ENCODE data around the gene BFSP2.

BFSP2 gene

GRCh38 chr3:133410191-133410892 lies 10.5 kb downstream of the BFSP2 start:
- no peak for DNase-seq (ENCODE audit: low read depth, low spot score)
- H3K4me3 ChIP-seq (ENCODE audit: low read length) = no peak overlapping the region

GRCh38 chr3:133412183-133413132 lies 12.6 kb downstream of the BFSP2 start:
- H3K4me3 ChIP-seq (ENCODE audit: low read length) = no peak overlapping the region
- DNase-seq (ENCODE audit: low read depth, low spot score) = no peak

- no peak overlapping the region for H3K4me3 ChIP-seq (ENCODE audit: low read length)
- DNase-seq (ENCODE audit: low read depth, low spot score) = no peak
Measured at GRCh38 chr3:133413161-133414020, 13.5 kb downstream of the BFSP2 start.

- no peak for DNase-seq (ENCODE audit: low read depth, low spot score)
- H3K4me3 ChIP-seq (ENCODE audit: low read length) = no peak overlapping the region
Measured at GRCh38 chr3:133414021-133414392, 14.2 kb downstream of the BFSP2 start.

GRCh38 chr3:133418361-133418760 lies 18.5 kb downstream of the BFSP2 start:
- no peak overlapping the region for H3K4me3 ChIP-seq (ENCODE audit: low read length)
- DNase-seq (ENCODE audit: low read depth, low spot score) = no peak

GRCh38 chr3:133419151-133419909 lies 19.5 kb downstream of the BFSP2 start:
- DNase-seq (ENCODE audit: low read depth, low spot score) = no peak
- H3K4me3 ChIP-seq (ENCODE audit: low read length) = no peak overlapping the region

GRCh38 chr3:133424937-133425869 lies 25.3 kb downstream of the BFSP2 start:
- no peak overlapping the region for H3K4me3 ChIP-seq (ENCODE audit: low read length)
- DNase-seq (ENCODE audit: low read depth, low spot score) = no peak

GRCh38 chr3:133425898-133426297 lies 26.0 kb downstream of the BFSP2 start:
- no peak for DNase-seq (ENCODE audit: low read depth, low spot score)
- H3K4me3 ChIP-seq (ENCODE audit: low read length) = no peak overlapping the region

- DNase-seq (ENCODE audit: low read depth, low spot score) = no peak
- H3K4me3 ChIP-seq (ENCODE audit: low read length) = no peak overlapping the region
Measured at GRCh38 chr3:133426721-133427120, 26.9 kb downstream of the BFSP2 start.

GRCh38 chr3:133428552-133428951 lies 28.7 kb downstream of the BFSP2 start:
- no peak for DNase-seq (ENCODE audit: low read depth, low spot score)
- no peak overlapping the region for H3K4me3 ChIP-seq (ENCODE audit: low read length)

- H3K4me3 ChIP-seq (ENCODE audit: low read length) = no peak overlapping the region
- DNase-seq (ENCODE audit: low read depth, low spot score) = no peak
Measured at GRCh38 chr3:133429063-133429462, 29.2 kb downstream of the BFSP2 start.

- no peak for DNase-seq (ENCODE audit: low read depth, low spot score)
- H3K4me3 ChIP-seq (ENCODE audit: low read length) = no peak overlapping the region
Measured at GRCh38 chr3:133439563-133439962, 39.7 kb downstream of the BFSP2 start.

GRCh38 chr3:133440652-133441051 lies 40.8 kb downstream of the BFSP2 start:
- DNase-seq (ENCODE audit: low read depth, low spot score) = no peak
- no peak overlapping the region for H3K4me3 ChIP-seq (ENCODE audit: low read length)

- DNase-seq (ENCODE audit: low read depth, low spot score) = no peak
- H3K4me3 ChIP-seq (ENCODE audit: low read length) = no peak overlapping the region
Measured at GRCh38 chr3:133441867-133442270, 42.0 kb downstream of the BFSP2 start.

- DNase-seq (ENCODE audit: low read depth, low spot score) = no peak
- H3K4me3 ChIP-seq (ENCODE audit: low read length) = no peak overlapping the region
Measured at GRCh38 chr3:133442518-133442917, 42.7 kb downstream of the BFSP2 start.

GRCh38 chr3:133443649-133444422 lies 44.0 kb downstream of the BFSP2 start:
- DNase-seq (ENCODE audit: low read depth, low spot score) = no peak
- H3K4me3 ChIP-seq (ENCODE audit: low read length) = no peak overlapping the region

GRCh38 chr3:133444423-133444774 lies 44.5 kb downstream of the BFSP2 start:
- no peak overlapping the region for H3K4me3 ChIP-seq (ENCODE audit: low read length)
- DNase-seq (ENCODE audit: low read depth, low spot score) = no peak

Measured in Jurkat, Clone E6-1 (cell line).